ENCODE data around the gene TMC4.
"Not testable (repeated sequence)": the region's sequence is repeated elsewhere in the genome, so short reads cannot be mapped to it uniquely, and the experiment has no call there.

TMC4 gene

GRCh38 chr19:54201980-54202379, 29.0 kb upstream of the TMC4 start:
- DNase-seq = no peak

- DNase-seq = no peak
These were observed 28.3 kb upstream of the TMC4 start for GRCh38 chr19:54201172-54201701.

GRCh38 chr19:54199401-54199800, 26.4 kb upstream of the TMC4 start:
- no peak for DNase-seq

GRCh38 chr19:54197121-54197520, 24.2 kb upstream of the TMC4 start:
- DNase-seq = no peak

GRCh38 chr19:54196536-54196935, 23.6 kb upstream of the TMC4 start:
- DNase-seq = no peak

GRCh38 chr19:54194463-54194862, 21.5 kb upstream of the TMC4 start:
- not testable (repeated sequence) for DNase-seq

- no peak for DNase-seq
These were observed 20.1 kb upstream of the TMC4 start for GRCh38 chr19:54193011-54193410.

- no peak for DNase-seq
These were observed 19.0 kb upstream of the TMC4 start for GRCh38 chr19:54191811-54192453.

GRCh38 chr19:54191011-54191810, 18.3 kb upstream of the TMC4 start, which contains the start of gene TSEN34:
Gene TSEN34, plus strand, starts transcription at chr19:54191308. Its CDS starts 57 bp downstream, at chr19:54191365.
- DNase-seq = peak; percentile 93

GRCh38 chr19:54190503-54191010, 17.6 kb upstream of the TMC4 start:
- DNase-seq = peak; percentile 100

- peak; percentile 100 for DNase-seq
These were observed 17.0 kb upstream of the TMC4 start for GRCh38 chr19:54189735-54190502.

- DNase-seq = no peak
These were observed 16.3 kb upstream of the TMC4 start, which contains the start of gene MBOAT7 for GRCh38 chr19:54189145-54189734. Gene MBOAT7, minus strand, starts transcription at chr19:54189580. Its CDS starts 1,072 bp downstream, at chr19:54188508.

- peak; percentile 72 for DNase-seq
These were observed 15.4 kb upstream of the TMC4 start for GRCh38 chr19:54188215-54188871.

GRCh38 chr19:54186934-54187381, 14.0 kb upstream of the TMC4 start:
- no peak for DNase-seq

GRCh38 chr19:54186351-54186750, 13.4 kb upstream of the TMC4 start:
- DNase-seq = no peak

- DNase-seq = no peak
These were observed 10.5 kb upstream of the TMC4 start for GRCh38 chr19:54183431-54183830.

GRCh38 chr19:54181894-54182293, 8.9 kb upstream of the TMC4 start:
- DNase-seq = not testable (repeated sequence)

- DNase-seq = no peak
These were observed 7.7 kb upstream of the TMC4 start for GRCh38 chr19:54180691-54181091.

GRCh38 chr19:54179921-54180461, 7.0 kb upstream of the TMC4 start:
- DNase-seq = no peak

GRCh38 chr19:54179262-54179852, 6.4 kb upstream of the TMC4 start:
- DNase-seq = no peak
